Measurements from ENCODE around the gene NKAIN2. TPM values are rescaled to one million over a fixed set of nuclear protein-coding genes. Genes with fewer than 3 reads are reported as not detected.

NKAIN2 gene
- total RNA-seq, 1 donor from 2014 or later: not detected

DNA sequence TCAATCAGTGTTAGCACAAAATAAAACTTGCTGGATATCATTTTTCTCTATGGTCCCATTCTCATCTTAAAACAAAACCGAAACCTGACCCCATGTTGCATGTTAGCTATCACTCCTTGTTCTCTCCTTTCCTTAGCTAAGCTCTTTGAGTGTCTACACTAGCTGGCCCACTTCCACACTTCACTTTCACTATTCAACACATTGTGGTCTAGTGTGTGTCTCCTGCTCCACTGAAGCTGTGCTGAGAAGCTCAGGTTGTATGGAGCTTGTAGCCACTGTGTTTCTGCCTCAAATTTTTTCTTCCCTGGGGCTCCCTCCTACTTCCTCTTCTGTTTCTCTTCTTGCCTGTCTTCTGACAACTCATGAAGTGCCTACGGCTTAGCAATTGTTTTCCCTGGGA is 223.0 kb downstream of the NKAIN2 start:
- DNase-seq (ENCODE audit: low read depth): no peak

DNA sequence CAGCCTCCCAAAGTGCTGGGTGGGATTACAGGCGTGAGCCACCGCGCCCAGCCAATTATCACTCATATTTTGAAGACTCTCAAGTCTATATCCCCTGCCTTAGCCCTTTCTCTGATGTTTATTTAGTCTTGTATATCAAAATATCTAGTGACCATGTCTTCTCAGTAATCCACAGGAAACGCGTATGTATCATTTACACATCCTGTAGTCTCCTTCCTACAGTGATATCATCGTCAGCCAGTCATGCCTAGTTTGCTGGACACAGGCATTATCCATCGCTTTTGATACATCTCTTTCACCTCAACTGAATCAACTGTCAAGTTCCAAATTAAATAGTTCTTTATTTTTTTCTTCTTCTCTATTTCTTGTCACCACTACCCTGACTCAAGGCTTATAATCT is 223.7 kb downstream of the NKAIN2 start:
- Histone ChIP-seq H3K27me3 (ENCODE audit: control insufficient read depth, insufficient read depth, low read length) (no peaks in the 10 kb centered on the region), H3K4me3 (ENCODE audit: low read depth, low read length) (no peak overlapping the region), H3K36me3 (ENCODE audit: control insufficient read depth, insufficient read depth, low read length) (no peaks in the 10 kb centered on the region)
- TF ChIP-seq, protein P1, sequence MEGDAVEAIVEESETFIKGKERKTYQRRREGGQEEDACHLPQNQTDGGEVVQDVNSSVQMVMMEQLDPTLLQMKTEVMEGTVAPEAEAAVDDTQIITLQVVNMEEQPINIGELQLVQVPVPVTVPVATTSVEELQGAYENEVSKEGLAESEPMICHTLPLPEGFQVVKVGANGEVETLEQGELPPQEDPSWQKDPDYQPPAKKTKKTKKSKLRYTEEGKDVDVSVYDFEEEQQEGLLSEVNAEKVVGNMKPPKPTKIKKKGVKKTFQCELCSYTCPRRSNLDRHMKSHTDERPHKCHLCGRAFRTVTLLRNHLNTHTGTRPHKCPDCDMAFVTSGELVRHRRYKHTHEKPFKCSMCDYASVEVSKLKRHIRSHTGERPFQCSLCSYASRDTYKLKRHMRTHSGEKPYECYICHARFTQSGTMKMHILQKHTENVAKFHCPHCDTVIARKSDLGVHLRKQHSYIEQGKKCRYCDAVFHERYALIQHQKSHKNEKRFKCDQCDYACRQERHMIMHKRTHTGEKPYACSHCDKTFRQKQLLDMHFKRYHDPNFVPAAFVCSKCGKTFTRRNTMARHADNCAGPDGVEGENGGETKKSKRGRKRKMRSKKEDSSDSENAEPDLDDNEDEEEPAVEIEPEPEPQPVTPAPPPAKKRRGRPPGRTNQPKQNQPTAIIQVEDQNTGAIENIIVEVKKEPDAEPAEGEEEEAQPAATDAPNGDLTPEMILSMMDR (IDR thresholded peaks at IDR 0.05; ENCODE audit: insufficient read depth, low read length, poor library complexity, severe bottlenecking): no peak
- DNase-seq (ENCODE audit: low read depth): no peak

More for the DNA sequence above, 223.0 kb downstream of the NKAIN2 start:
- TF ChIP-seq, protein P1 (IDR thresholded peaks at IDR 0.05; ENCODE audit: insufficient read depth, low read length, poor library complexity, severe bottlenecking): no peak
- Histone ChIP-seq H3K4me3 (ENCODE audit: low read depth, low read length) (no peak overlapping the region), H3K36me3 (ENCODE audit: control insufficient read depth, insufficient read depth, low read length) (no peaks in the 10 kb centered on the region), H3K27me3 (ENCODE audit: control insufficient read depth, insufficient read depth, low read length) (no peaks in the 10 kb centered on the region)

DNA sequence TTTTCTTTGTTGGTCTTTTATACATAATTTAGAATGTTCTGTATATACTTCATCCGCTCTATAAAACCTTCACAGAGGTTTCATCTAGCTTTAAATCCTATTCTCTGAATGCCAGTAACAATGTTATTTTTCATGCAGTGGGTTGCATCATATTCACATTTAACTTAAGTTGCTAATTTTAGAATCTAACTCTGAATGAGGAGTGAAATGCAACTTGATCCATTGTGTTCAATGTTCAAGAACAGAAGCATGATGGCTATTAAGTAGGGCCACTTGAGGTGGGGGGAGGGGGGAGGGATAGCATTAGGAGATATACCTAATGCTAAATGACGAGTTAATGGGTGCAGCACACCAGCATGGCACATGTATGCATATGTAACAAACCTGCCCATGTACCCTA is 224.5 kb downstream of the NKAIN2 start:
- TF ChIP-seq, protein P1 (IDR thresholded peaks at IDR 0.05; ENCODE audit: insufficient read depth, low read length, poor library complexity, severe bottlenecking): no peak
- no peak for DNase-seq (ENCODE audit: low read depth)
- Histone ChIP-seq H3K4me3 (ENCODE audit: low read depth, low read length) (no peak overlapping the region), H3K27me3 (ENCODE audit: control insufficient read depth, insufficient read depth, low read length) (no peaks in the 10 kb centered on the region), H3K36me3 (ENCODE audit: control insufficient read depth, insufficient read depth, low read length) (no peaks in the 10 kb centered on the region)

DNA sequence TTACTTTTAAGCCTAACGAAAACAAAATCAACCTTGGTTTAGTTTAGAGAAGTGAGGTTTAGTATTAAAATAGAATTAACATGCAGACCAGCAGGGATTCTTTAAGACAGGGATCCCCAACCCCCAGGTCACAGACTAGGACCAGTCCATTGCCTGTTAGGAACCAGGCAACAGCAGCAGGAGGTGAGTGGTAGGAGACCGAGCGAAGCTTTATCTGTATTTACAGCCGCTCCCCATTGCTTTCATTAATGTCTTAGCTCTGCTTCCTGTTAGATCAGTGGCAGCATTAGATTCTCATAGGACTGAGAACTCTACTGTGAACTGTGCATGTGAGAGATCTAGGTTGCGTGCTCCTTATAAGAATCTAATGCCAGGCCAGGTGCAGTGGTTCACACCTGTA is 225.9 kb downstream of the NKAIN2 start:
- DNase-seq (ENCODE audit: low read depth): no peak
- no peak overlapping the region for H3K4me3 ChIP-seq (ENCODE audit: low read depth, low read length)
- no peaks in the 10 kb centered on the region for H3K36me3 ChIP-seq (ENCODE audit: control insufficient read depth, insufficient read depth, low read length)
- no peaks in the 10 kb centered on the region for H3K27me3 ChIP-seq (ENCODE audit: control insufficient read depth, insufficient read depth, low read length)
- TF ChIP-seq, protein P1 (IDR thresholded peaks at IDR 0.05; ENCODE audit: insufficient read depth, low read length, poor library complexity, severe bottlenecking): no peak

DNA sequence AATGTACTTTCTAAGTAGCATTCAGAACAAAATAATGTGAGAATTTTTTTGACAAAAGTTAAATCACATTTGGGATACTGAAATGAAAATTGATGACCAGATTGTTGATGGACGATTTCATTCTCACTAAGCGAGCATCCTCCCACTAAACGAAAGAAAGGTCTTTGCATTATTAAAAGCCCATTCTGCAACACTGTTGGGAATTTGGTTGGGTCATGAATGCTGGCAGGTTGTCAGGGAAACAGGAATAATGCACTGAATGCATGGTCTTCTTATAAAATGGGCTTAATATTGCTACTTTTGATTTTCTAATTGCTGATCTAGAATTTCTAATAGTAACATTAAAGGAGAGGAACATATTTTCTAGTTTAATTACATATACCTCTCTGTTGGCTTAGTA is 229.8 kb downstream of the NKAIN2 start:
- no peak for DNase-seq (ENCODE audit: low read depth)
- TF ChIP-seq, protein P1 (IDR thresholded peaks at IDR 0.05; ENCODE audit: insufficient read depth, low read length, poor library complexity, severe bottlenecking): no peak
- Histone ChIP-seq H3K27me3 (ENCODE audit: control insufficient read depth, insufficient read depth, low read length) (no peaks in the 10 kb centered on the region), H3K4me3 (ENCODE audit: low read depth, low read length) (no peak overlapping the region), H3K36me3 (ENCODE audit: control insufficient read depth, insufficient read depth, low read length) (no peaks in the 10 kb centered on the region)

DNA sequence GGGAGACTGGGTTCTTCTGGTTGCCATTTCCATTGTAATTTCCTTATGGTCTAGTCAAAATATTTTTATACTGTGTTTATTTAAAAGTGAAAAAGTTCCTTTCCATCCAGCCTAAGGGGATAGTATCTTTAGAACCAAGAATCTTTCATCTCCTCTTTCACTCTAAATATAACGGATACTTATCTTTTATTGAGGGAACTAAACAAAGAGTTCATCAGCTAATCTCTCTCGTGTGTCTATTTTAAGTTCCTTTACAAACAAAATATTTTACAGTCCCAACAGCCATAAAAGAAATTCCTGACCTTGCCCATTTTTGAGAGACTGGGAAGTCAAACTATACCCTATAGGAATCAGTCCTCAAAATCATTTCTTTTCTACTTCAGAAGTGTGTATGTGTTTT is 232.7 kb downstream of the NKAIN2 start:
- Histone ChIP-seq H3K4me3 (ENCODE audit: low read depth, low read length) (no peak overlapping the region), H3K36me3 (ENCODE audit: control insufficient read depth, insufficient read depth, low read length) (no peaks in the 10 kb centered on the region), H3K27me3 (ENCODE audit: control insufficient read depth, insufficient read depth, low read length) (no peaks in the 10 kb centered on the region)
- TF ChIP-seq, protein P1 (IDR thresholded peaks at IDR 0.05; ENCODE audit: insufficient read depth, low read length, poor library complexity, severe bottlenecking): no peak
- no peak for DNase-seq (ENCODE audit: low read depth)

Measured in kidney epithelial cell (primary cell).